H9 (cell line): Measurements from ENCODE around the gene RBP7. TPM values are rescaled to one million over a fixed set of nuclear protein-coding genes. Genes with fewer than 3 reads are reported as not detected.

Experiments used
- DNase-seq: peaks from one replicate; pipeline ENCODE4 v3.0.0-alpha.2; 2017
- H2AFZ ChIP-seq: one replicate; pipeline ENCODE4 v1.6.1; 2013; ENCODE audit warnings: mild to moderate bottlenecking, low read length, control low read depth, moderate library complexity
- H2AK5ac ChIP-seq: 2 replicates; pipeline ENCODE4 v1.6.1; 2013; ENCODE audit warnings: low read length, control low read depth, mixed read lengths; ENCODE audit not compliant: insufficient read length
- H2BK120ac ChIP-seq: one replicate; pipeline ENCODE4 v1.6.1; 2013; ENCODE audit warnings: low read depth, mild to moderate bottlenecking, low read length, control low read depth, inconsistent platforms; ENCODE audit not compliant: poor library complexity, severe bottlenecking
- H2BK12ac ChIP-seq: 2 replicates; pipeline ENCODE4 v1.6.1; 2013; ENCODE audit warnings: low read length, control low read depth, mixed read lengths, low read depth; ENCODE audit not compliant: insufficient read length
- H2BK15ac ChIP-seq: 2 replicates; pipeline ENCODE4 v1.6.1; 2013; ENCODE audit warnings: low read depth, low read length, control low read depth
- H2BK20ac ChIP-seq: one replicate; pipeline ENCODE4 v1.6.1; 2013; ENCODE audit warnings: low read depth, mild to moderate bottlenecking, low read length, control low read depth, inconsistent platforms; ENCODE audit not compliant: poor library complexity, severe bottlenecking
- H2BK5ac ChIP-seq: 2 replicates; pipeline ENCODE4 v1.6.1; 2013; ENCODE audit warnings: low read length, control low read depth, mixed read lengths; ENCODE audit not compliant: insufficient read length
- H3K14ac ChIP-seq: 2 replicates; pipeline ENCODE4 v1.6.1; 2013; ENCODE audit warnings: low read length, control low read depth; ENCODE audit not compliant: insufficient read depth
- H3K18ac ChIP-seq: 2 replicates; pipeline ENCODE4 v1.6.1; 2013; ENCODE audit warnings: low read depth, mild to moderate bottlenecking, mixed read lengths, low read length, control low read depth; ENCODE audit not compliant: insufficient read length
- H3K23ac ChIP-seq: 2 replicates; pipeline ENCODE4 v1.6.1; 2013; ENCODE audit warnings: low read length, control low read depth, mixed read lengths, low read depth; ENCODE audit not compliant: insufficient read length
- H3K23me2 ChIP-seq: 2 replicates; pipeline ENCODE4 v1.6.1; 2013; ENCODE audit warnings: low read depth, mild to moderate bottlenecking, mixed read lengths, low read length, control low read depth; ENCODE audit not compliant: insufficient read length, poor library complexity, severe bottlenecking
- H3K27ac ChIP-seq: 2 replicates; pipeline ENCODE4 v1.5.1; 2013; ENCODE audit warnings: low read length, control low read depth, mixed read lengths, low read depth; ENCODE audit not compliant: insufficient read length
- H3K27me3 ChIP-seq: 2 replicates; pipeline ENCODE4 v1.6.1; 2013; ENCODE audit warnings: low read length, control low read depth, inconsistent platforms; ENCODE audit not compliant: insufficient read depth
- H3K4ac ChIP-seq: 2 replicates; pipeline ENCODE4 v1.6.1; 2013; ENCODE audit warnings: low read depth, mild to moderate bottlenecking, control low read depth, inconsistent platforms, low read length, moderate library complexity
- H3K4me1 ChIP-seq: 2 replicates; pipeline ENCODE4 v1.6.1; 2013; ENCODE audit warnings: low read length, control low read depth, inconsistent platforms; ENCODE audit not compliant: insufficient read depth
- H3K4me2 ChIP-seq: 2 replicates; pipeline ENCODE4 v1.6.1; 2013; ENCODE audit warnings: low read length, control low read depth, mixed read lengths; ENCODE audit not compliant: insufficient read length, insufficient read depth
- H3K56ac ChIP-seq: 2 replicates; pipeline ENCODE4 v1.6.1; 2013; ENCODE audit warnings: low read depth, mild to moderate bottlenecking, mixed read lengths, low read length, control low read depth; ENCODE audit not compliant: insufficient read length
- H3K79me1 ChIP-seq: 2 replicates; pipeline ENCODE4 v1.6.1; 2013; ENCODE audit warnings: low read depth, mild to moderate bottlenecking, moderate library complexity, low read length, control low read depth, inconsistent platforms; ENCODE audit not compliant: insufficient read depth, poor library complexity, severe bottlenecking
- H3K79me2 ChIP-seq: 2 replicates; pipeline ENCODE4 v1.6.1; 2013; ENCODE audit warnings: low read length, control low read depth, inconsistent platforms; ENCODE audit not compliant: insufficient read depth
- H3K9ac ChIP-seq: 2 replicates; pipeline ENCODE4 v1.6.1; 2013; ENCODE audit warnings: low read length, control low read depth, mixed read lengths; ENCODE audit not compliant: insufficient read length; ENCODE audit errors: extremely low read depth
- H3K9me3 ChIP-seq: one replicate; pipeline ENCODE4 v1.6.1; 2013; ENCODE audit warnings: low read depth, low read length, inconsistent platforms; ENCODE audit not compliant: control insufficient read depth
- H3T11ph ChIP-seq: one replicate; pipeline ENCODE4 v1.6.1; 2013; ENCODE audit warnings: mild to moderate bottlenecking, low read length, control low read depth, inconsistent platforms
- H4K20me1 ChIP-seq: one replicate; pipeline ENCODE4 v1.6.1; 2013; ENCODE audit not compliant: control insufficient read depth, insufficient read length, insufficient read depth
- H4K5ac ChIP-seq: 2 replicates; pipeline ENCODE4 v1.6.1; 2013; ENCODE audit warnings: low read depth, mild to moderate bottlenecking, mixed read lengths, low read length, control low read depth; ENCODE audit not compliant: insufficient read length
- H4K8ac ChIP-seq: replicated peaks from 2 replicates; pipeline ENCODE4 v1.6.1; 2013; ENCODE audit warnings: low read length, control low read depth, mixed read lengths, low read depth; ENCODE audit not compliant: insufficient read length
- H4K91ac ChIP-seq: 2 replicates; pipeline ENCODE4 v1.6.1; 2013; ENCODE audit warnings: low read depth, mild to moderate bottlenecking, moderate library complexity, mixed read lengths, low read length, control low read depth; ENCODE audit not compliant: insufficient read length
- H3K27ac Mint-ChIP-seq, 3 experiments: 2 replicates in 2 of 3; 3 replicates in 1 of 3; pipeline ENCODE4 v1.8.0; 2020 to 2021; ENCODE audit warnings: mixed read lengths in 3 of 3, mild to moderate bottlenecking in 1 of 3, moderate library complexity in 1 of 3
- H3K27me3 Mint-ChIP-seq: 2 replicates; pipeline ENCODE4 v1.8.0; 2021; ENCODE audit warnings: low read depth, mild to moderate bottlenecking, moderate library complexity, mixed read lengths
- H3K36me3 Mint-ChIP-seq, 3 experiments: 2 replicates in 2 of 3; 3 replicates in 1 of 3; pipeline ENCODE4 v1.8.0; 2020 to 2021; ENCODE audit warnings: low read depth in 3 of 3, mixed read lengths in 3 of 3; ENCODE audit not compliant: insufficient read depth in 1 of 3
- H3K4me1 Mint-ChIP-seq, 2 experiments: 2 replicates each; pipeline ENCODE4 v1.8.0; 2020; ENCODE audit warnings: mixed read lengths in 2 of 2
- H3K4me3 Mint-ChIP-seq, 2 experiments: 2 replicates in 1 of 2; 3 replicates in 1 of 2; pipeline ENCODE4 v1.8.0; 2020 to 2021; ENCODE audit warnings: mild to moderate bottlenecking in 2 of 2, mixed read lengths in 2 of 2, moderate library complexity in 1 of 2
- H3K9me3 Mint-ChIP-seq, 2 experiments: 2 replicates in 1 of 2; 3 replicates in 1 of 2; pipeline ENCODE4 v1.8.0; 2020; ENCODE audit warnings: mild to moderate bottlenecking in 2 of 2, mixed read lengths in 2 of 2, moderate library complexity in 1 of 2
- CTCF ChIP-seq: fragments of 200-600 bp; sonication (generic); conservative IDR thresholded peaks from 3 replicates; pipeline ENCODE4 v1.8.0; 2021; ENCODE audit warnings: antibody characterized with exemption, mild to moderate bottlenecking
- WGBS: extraction: QIAGEN DNeasy Blood & Tissue Kit; methylation state at CpG from one replicate; pipeline ENCODE4 v1.1.7; 2013; ENCODE audit warnings: missing lambda C conversion rate, low lambda C conversion rate, mixed read lengths; ENCODE audit not compliant: insufficient read length; ENCODE audit errors: extremely low coverage; 5-methylcytosine and 5-hydroxymethylcytosine counted together
- total RNA-seq: library from RNA; stranded (reverse); gene quantifications from 2 replicates; pipeline ENCODE4 v1.2.1, GENCODE V29; 2021

The RBP7 gene
- total RNA-seq, 1 experiment from 2014 or later = 4.5 TPM

DNA sequence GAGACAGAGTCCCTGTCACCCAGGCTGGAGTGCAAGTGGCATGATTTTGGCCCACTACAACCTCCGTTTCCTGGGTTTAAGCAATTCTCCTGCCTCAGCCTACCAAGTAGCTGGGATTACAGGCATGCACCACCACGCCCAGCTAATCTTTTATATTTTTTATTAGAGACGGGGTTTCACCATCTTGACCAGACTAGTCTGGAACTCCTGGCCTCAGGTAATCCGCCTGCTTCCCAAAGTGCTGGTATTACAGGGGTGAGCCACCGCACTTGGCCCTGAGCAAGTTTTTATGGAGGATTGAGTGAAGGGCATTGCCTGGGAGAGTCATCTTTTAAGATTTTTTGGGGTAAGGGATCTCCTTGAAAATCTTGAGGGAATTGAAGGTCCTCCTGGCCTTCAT lies 64.2 kb downstream of the RBP7 start:
- no CpG with 5 or more reads among the region's 5 CpGs for WGBS
- H3K9ac ChIP-seq = no peak overlapping the region
- DNase-seq = no peak
- no peak overlapping the region for H2BK15ac ChIP-seq
- H3K4me1 ChIP-seq = no peaks in the 10 kb centered on the region; the same call in 1 of the 2 replicates
- H2BK20ac ChIP-seq = no peak overlapping the region
- no peak overlapping the region for H2BK120ac ChIP-seq
- H3K9me3 ChIP-seq = no peaks in the 10 kb centered on the region
- no peak for TF ChIP-seq CTCF
- H2AK5ac ChIP-seq = no peak overlapping the region
- H3K36me3 Mint-ChIP-seq = peaks cover 3 to 7% (median 6%) of the 10 kb centered on the region in 3 experiments; a peak in 3 of 7 replicates
- H3K27me3 Mint-ChIP-seq = no peaks in the 10 kb centered on the region
- no peak overlapping the region for H2AFZ ChIP-seq
- H4K8ac ChIP-seq = no peak overlapping the region
- H3T11ph ChIP-seq = no peak overlapping the region
- H3K27me3 ChIP-seq = no peaks in the 10 kb centered on the region
- no peak overlapping the region for H3K23ac ChIP-seq
- H3K56ac ChIP-seq = no peak overlapping the region
- H3K27ac Mint-ChIP-seq = no peak overlapping the region
- no peak overlapping the region for H4K91ac ChIP-seq
- H3K79me1 ChIP-seq = no peaks in the 10 kb centered on the region
- H4K20me1 ChIP-seq = no peaks in the 10 kb centered on the region
- H3K18ac ChIP-seq = no peak overlapping the region
- H4K5ac ChIP-seq = no peak overlapping the region
- no peak overlapping the region for H3K4me3 Mint-ChIP-seq
- H3K4me2 ChIP-seq = no peak overlapping the region
- H3K4ac ChIP-seq = no peak overlapping the region
- no peak overlapping the region for H3K14ac ChIP-seq
- H2BK12ac ChIP-seq = no peak overlapping the region
- peaks cover 1% of the 10 kb centered on the region; the same call in 1 of the 2 replicates for H3K79me2 ChIP-seq
- peaks cover 20 to 24% of the 10 kb centered on the region in 2 experiments for H3K4me1 Mint-ChIP-seq
- H3K23me2 ChIP-seq = no peaks in the 10 kb centered on the region
- no peak overlapping the region for H3K27ac ChIP-seq
- H2BK5ac ChIP-seq = no peak overlapping the region
- no peaks in the 10 kb centered on the region for H3K9me3 Mint-ChIP-seq
